ENCODE data around the gene CCDC182.

Gene CCDC182

DNA sequence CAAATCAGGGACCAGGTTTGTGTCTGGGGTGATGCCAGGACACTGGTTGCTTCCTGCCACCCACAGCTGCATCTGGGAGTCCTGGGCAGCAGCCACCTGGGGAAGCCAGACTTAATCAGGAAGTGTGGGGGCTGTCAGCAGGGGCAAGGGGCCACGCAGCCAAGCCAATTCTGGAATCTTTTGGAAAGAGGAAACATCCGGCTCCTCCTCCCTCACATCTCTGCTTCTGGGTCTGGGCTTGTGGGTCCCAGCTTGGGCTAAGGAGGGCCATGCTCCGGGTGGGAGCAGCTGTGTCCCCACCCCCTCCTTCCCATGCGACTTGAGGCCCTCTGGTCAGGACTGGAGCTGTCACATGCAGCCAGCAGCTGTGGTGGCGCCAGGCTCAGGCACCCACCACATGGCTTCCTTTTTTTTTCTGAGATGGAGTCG, 37.0 kb upstream of the CCDC182 start:
- no peak for TF ChIP-seq CTCF (IDR thresholded peaks at IDR 0.05; ENCODE audit: low read depth, low read length)

DNA sequence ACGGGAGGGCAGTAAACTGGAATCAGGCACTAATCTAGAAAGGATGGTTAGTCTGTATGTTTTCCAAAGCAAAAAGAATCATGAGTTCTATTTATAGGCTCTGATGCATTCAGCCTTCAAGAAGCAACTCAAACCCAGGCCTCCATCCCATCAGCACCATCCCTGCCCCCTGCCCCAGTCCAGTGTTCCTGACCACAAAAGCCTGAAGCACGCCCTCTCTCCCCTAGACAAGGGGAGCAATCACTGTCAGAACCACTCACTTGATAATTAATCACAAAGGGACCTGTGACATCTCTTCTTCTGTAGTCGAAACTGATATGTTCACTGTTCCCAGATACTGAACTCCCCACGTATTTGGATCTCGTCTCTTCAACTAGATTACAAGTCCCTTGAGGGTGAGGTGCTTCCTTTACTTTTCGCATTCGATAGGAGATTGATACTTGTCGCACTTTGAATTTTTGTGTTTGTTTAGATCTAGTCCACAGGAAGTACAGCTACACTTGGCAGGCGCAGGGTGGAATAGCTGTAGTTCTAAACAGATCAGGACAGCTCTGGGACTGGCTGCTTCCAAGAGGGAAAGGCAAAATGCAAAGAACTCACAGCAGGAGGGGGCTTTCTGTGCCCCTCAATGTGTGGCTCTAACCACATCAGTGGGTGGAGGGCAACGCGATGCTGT, 36.4 kb upstream of the CCDC182 start:
- TF ChIP-seq CTCF (IDR thresholded peaks at IDR 0.05; ENCODE audit: low read depth, low read length), result no peak
- DNase-seq (ENCODE audit: extremely low read depth, low read depth), result no peak

More for the DNA sequence above, 37.0 kb upstream of the CCDC182 start:
- no peak for DNase-seq (ENCODE audit: extremely low read depth, low read depth)

DNA sequence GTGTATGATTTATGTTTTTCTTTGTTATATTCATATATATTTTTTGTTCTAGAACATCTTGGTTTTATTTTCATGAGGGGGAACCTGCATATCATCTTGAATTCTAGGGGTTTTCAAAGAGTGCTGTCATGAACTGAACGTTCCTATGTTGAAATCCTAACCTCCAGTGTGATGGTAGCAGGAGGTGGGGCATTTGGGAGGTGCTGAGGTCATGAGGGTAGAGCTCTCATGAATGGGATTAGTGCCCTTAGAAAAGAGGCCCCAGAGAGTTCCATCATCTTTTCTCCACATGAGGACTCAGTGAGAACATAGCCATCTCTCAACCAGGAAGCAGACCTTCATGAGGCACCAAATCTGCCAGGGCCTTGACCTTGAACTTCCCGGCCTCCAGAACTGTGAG, 34.6 kb upstream of the CCDC182 start:
- no peak for TF ChIP-seq CTCF (IDR thresholded peaks at IDR 0.05; ENCODE audit: low read depth, low read length)
- no peak for DNase-seq (ENCODE audit: extremely low read depth, low read depth)

DNA sequence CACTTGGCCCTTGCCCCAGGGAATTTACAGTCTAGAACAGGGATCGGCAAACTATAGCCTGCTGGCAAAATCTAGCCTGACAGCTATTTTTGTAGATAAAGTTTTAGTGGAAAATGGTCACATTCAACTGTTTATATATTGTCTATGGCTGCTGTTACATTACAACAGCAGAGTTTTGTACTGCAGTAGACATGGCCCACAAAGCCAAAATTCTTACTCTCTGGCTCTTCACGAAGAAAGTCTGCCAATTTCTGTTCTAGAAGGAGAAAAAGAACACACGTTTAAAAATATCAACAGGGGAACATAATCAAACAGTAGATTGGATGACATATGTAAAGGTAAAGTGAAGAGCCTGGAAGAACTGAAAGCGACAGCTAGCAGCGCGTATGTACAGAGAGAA, 33.2 kb upstream of the CCDC182 start:
- no peak for DNase-seq (ENCODE audit: extremely low read depth, low read depth)
- TF ChIP-seq CTCF (IDR thresholded peaks at IDR 0.05; ENCODE audit: low read depth, low read length), result no peak

DNA sequence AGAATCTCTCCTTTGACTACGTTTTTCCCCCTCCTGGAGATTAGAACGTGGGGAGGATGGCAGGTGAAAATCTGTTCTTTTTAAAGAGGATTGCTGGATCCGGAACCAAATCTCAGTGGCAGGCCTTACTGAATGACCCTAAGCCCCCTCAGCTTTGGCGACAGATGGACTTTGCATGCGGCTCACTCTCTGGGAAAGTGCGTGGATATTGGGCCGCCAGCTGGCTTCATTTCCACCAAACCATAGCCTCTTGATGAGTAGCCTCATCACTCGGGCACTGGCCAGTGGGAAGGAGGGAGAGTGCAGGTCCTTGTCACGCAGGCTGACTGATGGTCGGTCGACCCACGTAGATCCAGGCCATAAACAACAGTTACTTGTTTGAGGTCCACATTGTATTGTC, 31.3 kb upstream of the CCDC182 start:
- TF ChIP-seq CTCF (IDR thresholded peaks at IDR 0.05; ENCODE audit: low read depth, low read length), result no peak
- DNase-seq (ENCODE audit: extremely low read depth, low read depth), result no peak

GRCh38 chr17:57774872-57775271, 29.8 kb upstream of the CCDC182 start:
- no peak for TF ChIP-seq CTCF (IDR thresholded peaks at IDR 0.05; ENCODE audit: low read depth, low read length)
- DNase-seq (ENCODE audit: extremely low read depth, low read depth), result no peak

GRCh38 chr17:57773557-57773956, 28.5 kb upstream of the CCDC182 start:
- no peak for TF ChIP-seq CTCF (IDR thresholded peaks at IDR 0.05; ENCODE audit: low read depth, low read length)
- no peak for DNase-seq (ENCODE audit: extremely low read depth, low read depth)

All from AG09319 (cell line).